Activated CD4-positive, CD25-positive, alpha-beta regulatory T cell treated with anti-CD3 and anti-CD28 coated beads, Interleukin-2, amount 50 U/mL, for 72 hours (primary cell): Measurements from ENCODE around the gene GAS2.

Experiments
- DNase-seq: peaks from one replicate; pipeline ENCODE4 v3.0.0; 2021

GAS2 gene

DNA sequence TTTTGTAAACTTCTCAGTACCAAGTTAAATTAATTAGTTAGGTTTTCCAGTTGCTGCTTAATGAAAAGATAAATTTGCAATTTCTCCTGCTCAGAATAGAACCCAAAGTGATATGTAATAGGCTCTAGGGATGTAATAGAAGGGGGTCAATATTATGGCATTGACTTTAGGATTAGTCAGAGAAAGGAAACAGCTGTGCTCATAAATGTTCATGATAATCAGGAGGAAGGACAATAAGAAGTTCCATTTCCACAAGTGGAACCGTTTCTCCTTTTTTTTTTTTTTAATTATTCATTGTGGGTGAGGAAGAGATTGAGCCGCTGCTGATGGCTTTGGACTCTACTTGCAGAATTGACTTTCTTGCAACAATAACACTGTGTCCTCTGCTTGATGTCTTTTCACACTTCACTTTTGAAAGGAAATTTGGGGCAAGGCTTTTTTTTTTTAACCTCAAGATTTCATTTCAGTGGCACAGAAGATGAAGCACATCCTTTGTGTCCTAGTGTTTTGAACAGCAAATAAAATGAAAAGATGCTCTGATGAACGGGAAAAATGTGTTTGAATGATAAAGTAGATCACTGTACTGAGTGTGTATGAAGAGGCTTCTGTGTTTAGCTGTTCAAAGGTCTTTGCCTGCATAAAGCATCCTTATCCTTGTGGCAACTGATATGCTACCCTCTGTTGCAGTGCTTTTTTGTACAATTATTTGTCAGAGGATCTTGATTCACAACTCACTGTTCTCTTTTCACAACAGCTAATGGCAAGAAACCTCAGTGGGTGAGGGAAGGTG is 62.4 kb downstream of the GAS2 start:
- no peak for DNase-seq

GRCh38 chr11:22730319-22730718 is 63.9 kb downstream of the GAS2 start:
- no peak for DNase-seq

- no peak for DNase-seq
These were observed 66.2 kb downstream of the GAS2 start for GRCh38 chr11:22732588-22732987.

GRCh38 chr11:22733475-22734248 is 67.3 kb downstream of the GAS2 start:
- no peak for DNase-seq

- DNase-seq: no peak
These were observed 68.4 kb downstream of the GAS2 start for GRCh38 chr11:22734628-22735345.

DNA sequence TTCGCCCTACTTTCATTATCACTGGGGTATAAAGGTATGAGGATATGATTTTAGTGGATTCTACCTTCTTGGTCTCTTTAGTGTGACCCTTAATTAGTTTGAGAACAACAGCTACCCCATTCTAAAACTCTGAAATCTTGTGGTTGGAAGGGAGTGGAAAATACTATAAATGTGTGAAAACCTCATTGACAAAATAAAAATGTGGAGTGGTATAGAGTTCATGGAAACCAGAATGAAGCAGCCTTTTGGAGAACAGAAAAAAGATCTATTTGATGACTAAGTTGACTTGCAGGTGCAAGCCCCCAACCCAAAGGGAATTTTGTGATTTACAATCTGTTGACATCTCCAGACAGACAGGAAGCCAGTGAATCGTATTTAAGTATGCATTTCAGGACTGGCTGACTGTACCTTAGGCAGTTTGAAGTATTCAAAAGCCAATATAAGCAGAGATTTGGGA is 75.8 kb downstream of the GAS2 start:
- DNase-seq: no peak

DNA sequence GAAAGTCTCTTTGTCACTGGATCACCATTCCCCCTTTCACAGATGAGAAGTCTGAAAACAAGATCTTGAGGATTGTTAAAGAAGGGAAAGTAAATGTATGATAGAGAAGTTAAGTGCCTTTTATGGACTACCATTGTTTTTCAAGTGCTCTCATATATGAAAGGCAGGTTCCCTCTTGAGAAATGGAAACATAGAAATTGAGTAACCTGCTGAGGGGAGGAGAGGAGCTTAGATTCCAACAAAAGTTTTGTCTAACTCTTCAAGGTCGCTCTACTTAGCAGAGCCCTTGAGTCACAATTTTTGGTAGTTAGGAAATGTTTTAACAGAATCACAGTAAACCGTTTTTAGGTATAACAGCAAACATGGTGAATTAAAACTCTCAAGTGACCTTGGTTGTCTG is 83.1 kb downstream of the GAS2 start:
- DNase-seq: no peak

GRCh38 chr11:22752908-22753310 is 86.5 kb downstream of the GAS2 start:
- DNase-seq: no peak

DNA sequence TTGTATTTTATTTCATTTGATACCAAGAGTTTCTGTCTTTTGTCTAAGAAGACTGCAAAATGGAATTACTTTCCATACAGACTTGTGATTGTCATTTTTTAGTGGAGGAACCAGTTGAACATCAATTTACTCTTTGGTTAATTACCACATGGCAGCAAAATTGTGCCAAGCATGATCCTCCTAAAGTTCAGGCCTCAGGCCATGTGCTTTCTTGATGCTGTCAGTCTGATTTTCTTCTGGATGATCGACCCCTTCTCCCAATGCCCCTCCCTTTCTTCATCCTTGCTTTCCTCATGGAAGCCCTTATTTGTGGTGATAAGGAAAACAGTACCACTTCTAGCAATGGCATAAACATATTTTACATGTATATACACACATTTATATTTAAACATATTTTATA is 87.0 kb downstream of the GAS2 start:
- DNase-seq: no peak

GRCh38 chr11:22761066-22761465 is 94.7 kb downstream of the GAS2 start:
- no peak for DNase-seq

DNA sequence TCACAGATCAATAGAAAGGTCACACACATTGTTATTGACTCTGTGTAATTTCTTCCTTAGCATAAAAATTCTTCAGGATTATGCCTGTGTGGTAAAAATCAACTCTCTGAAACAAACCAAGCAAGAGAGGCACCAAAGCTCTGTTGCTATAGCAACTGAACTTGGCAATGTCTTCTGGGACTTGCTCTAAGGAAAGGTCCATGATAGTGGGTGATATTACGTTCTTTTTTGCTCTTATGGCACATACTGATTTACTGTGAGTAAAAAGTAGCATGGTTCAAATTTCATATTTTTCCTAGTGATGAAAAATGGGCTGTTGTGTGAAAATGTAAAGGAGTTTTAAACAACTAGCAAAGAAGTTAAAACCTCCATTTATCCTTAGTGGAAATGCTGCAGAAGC is 96.8 kb downstream of the GAS2 start:
- no peak for DNase-seq

DNA sequence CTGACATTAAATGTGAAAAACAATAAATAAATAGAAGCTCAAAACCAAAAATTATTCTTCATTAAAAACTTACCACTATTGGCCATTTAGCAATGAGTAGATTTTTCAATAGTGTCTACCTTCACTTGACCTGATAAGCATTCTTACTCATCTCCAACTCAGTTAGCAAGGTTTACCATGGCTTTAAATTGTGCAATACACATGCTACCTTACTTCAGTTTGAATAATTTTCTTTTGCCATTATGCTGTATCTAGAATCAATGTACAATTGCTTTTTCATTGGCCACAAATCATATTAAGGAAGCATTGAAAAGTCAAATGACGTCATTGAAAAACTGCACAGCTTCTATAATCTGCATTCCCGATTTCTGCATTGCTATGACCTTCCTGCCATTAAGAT is 98.3 kb downstream of the GAS2 start:
- no peak for DNase-seq

GRCh38 chr11:22768281-22768680 is 101.9 kb downstream of the GAS2 start:
- DNase-seq: no peak

- DNase-seq: no peak
These were observed 102.7 kb downstream of the GAS2 start for GRCh38 chr11:22769081-22769480.

DNA sequence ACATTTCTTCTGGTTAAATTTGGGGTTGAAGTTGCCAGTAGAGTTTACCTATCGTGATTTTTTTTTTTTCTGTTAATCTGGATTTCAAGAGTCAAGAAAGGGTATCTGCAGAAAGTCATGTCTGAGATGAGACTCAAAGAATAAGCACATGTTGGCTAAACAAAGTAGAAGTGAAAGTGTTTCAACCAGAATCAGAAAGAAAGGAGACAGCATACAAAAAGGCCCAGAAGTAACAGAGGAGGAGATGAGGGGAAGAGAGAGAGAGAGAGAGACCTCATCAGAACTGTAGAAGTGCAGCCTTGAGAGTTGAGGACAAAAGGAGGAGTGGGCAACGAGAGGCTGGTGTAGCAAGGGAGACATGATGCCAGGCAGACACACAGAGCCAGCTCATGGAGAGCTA is 108.3 kb downstream of the GAS2 start:
- DNase-seq: no peak

- no peak for DNase-seq
These were observed 108.8 kb downstream of the GAS2 start for GRCh38 chr11:22775248-22775647.

- no peak for DNase-seq
These were observed 112.2 kb downstream of the GAS2 start for GRCh38 chr11:22778642-22779041.

DNA sequence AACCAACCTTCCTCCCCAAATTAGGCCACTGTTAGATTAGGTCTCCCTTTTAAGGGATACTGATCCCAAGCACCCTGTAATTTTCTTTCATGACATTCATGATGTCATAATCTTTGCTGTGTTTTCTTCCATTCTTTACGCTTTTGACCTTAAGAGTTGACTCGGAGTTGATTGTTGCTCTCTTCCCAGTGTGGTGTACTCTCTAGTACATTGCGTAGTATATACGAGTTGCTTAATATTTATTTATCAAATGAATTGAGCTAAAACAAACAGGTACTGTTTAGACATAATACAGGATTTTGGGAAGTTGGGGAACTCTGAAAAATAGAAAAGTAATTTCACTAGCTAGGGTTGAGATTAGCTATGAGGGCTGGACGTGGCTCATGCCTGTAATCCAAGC is 113.4 kb downstream of the GAS2 start:
- no peak for DNase-seq

DNA sequence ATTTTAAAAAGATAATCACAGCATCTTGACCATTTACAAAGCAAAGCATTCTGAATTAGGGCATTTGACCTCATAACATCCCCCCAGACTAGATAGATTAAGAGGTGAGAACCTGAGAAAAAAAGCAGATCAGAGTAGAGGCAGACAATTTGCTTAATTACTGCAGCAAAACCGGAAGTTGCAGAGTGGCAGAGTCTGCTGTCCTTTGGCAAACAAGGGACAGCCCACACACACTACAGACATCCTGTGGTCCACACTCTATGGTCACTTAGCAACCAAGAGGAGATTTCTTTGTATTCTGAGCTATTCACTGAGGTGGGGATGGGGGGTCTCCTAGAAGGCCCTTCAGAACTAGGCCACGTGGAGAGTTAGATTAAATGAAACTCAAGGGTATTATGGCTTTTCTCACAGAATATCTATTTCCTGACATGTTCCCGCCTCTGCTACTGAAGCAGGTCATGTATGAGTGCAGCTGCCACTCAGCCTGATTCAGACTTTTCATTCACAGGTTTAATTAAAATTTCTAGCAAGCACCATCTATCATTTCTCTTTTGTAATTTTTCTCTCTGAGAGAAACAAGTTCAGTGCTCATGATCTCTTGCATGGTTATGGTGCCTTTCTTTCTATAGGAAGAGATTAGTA is 114.7 kb downstream of the GAS2 start:
- no peak for DNase-seq

DNA sequence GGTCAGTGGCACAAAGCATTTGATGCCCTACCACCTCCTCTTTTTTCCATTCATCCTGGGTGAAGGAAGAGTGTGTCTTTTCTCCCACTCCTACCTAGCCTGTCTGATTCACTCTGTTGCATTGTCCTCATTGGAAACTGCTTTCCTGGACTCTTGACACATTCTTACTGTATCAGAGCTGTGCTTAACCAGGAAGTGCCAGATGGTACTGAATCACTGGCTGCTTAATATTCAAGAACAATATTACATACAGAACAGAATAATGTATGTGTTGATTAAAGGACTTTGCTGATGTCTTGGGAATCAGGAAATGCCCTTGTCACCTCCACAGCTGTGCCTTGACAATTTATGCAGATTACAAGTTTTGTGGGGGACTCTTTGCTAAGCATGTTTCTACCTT is 118.8 kb downstream of the GAS2 start:
- DNase-seq: no peak

GRCh38 chr11:22786475-22786874 is 120.1 kb downstream of the GAS2 start:
- no peak for DNase-seq

- DNase-seq: no peak
These were observed 120.6 kb downstream of the GAS2 start for GRCh38 chr11:22787055-22787454.

GRCh38 chr11:22787551-22788162 is 121.2 kb downstream of the GAS2 start:
- DNase-seq: no peak
